C4-2B (cell line): ENCODE results near the gene TAS2R41.

Experiments
- CTCF ChIP-seq: fragments of 450-650 bp; conservative IDR thresholded peaks from 2 replicates; pipeline ENCODE4 v1.5.1; 2017; ENCODE audit warnings: mild to moderate bottlenecking
- ZFX ChIP-seq: fragments of 450-650 bp; IDR thresholded peaks from 2 replicates; pipeline ENCODE4 v1.6.1; 2017

GRCh38 chr7:143485094-143485493, 7.4 kb downstream of the TAS2R41 start:
- TF ChIP-seq CTCF (no peak), ZFX (no peak)
